ENCODE data around the gene CHSY3.

The CHSY3 gene

DNA sequence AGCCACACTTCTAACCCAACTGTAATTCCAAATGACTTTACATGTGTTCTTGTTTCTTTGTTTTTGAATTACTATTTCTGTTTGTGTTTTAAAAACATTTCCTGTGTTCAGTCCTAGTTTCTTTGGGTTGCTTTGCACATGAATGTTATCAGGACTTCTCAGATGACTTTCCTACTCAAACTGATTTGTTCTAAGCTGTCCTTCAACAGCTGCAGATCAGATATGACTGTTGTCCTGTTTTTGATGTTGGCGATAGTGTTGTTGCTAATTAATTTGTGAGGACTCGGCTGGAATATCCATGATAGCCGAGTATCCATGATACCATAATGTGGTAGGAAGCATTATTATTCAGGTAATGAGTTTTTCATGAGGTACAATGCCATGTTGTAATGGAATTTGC lies 98.6 kb downstream of the CHSY3 start:
- H3K36me3 ChIP-seq (ENCODE audit: control insufficient read depth in 2 of 2, insufficient read depth in 1 of 2, low read length in 2 of 2), result no peaks in the 10 kb centered on the region
- TF ChIP-seq, protein P1, sequence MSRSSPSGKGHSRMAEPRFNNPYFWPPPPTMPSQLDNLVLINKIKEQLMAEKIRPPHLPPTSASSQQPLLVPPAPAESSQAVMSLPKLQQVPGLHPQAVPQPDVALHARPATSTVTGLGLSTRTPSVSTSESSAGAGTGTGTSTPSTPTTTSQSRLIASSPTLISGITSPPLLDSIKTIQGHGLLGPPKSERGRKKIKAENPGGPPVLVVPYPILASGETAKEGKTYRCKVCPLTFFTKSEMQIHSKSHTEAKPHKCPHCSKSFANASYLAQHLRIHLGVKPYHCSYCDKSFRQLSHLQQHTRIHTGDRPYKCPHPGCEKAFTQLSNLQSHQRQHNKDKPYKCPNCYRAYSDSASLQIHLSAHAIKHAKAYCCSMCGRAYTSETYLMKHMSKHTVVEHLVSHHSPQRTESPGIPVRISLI (tag by site-specific recombination; IDR thresholded peaks at IDR 0.05), result no peak
- TF ChIP-seq, protein P2, sequence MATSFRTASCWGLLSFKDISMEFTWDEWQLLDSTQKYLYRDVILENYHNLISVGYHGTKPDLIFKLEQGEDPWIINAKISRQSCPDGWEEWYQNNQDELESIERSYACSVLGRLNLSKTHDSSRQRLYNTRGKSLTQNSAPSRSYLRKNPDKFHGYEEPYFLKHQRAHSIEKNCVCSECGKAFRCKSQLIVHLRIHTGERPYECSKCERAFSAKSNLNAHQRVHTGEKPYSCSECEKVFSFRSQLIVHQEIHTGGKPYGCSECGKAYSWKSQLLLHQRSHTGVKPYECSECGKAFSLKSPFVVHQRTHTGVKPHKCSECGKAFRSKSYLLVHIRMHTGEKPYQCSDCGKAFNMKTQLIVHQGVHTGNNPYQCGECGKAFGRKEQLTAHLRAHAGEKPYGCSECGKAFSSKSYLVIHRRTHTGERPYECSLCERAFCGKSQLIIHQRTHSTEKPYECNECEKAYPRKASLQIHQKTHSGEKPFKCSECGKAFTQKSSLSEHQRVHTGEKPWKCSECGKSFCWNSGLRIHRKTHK (tag by site-specific recombination; IDR thresholded peaks at IDR 0.05), result no peak
- no peak overlapping the region for H3K27ac ChIP-seq (ENCODE audit: extremely low read depth, low read depth, low read length)
- no peak overlapping the region for H3K4me3 ChIP-seq (ENCODE audit: low read depth, low read length)
- H3K9me3 ChIP-seq (ENCODE audit: control insufficient read depth, insufficient read depth, low read depth, low read length), result no peaks in the 10 kb centered on the region
- ChIA-PET POLR2A (no interaction called here), CTCF (interaction anchor here (0.6 kb wide), 1 partner anchor 60 kb away, joined by 3 read pairs; no protein-coding TSS in a partner anchor)
- no peaks in the 10 kb centered on the region for H3K4me1 ChIP-seq (ENCODE audit: control insufficient read depth, insufficient read depth, low read length)

- Histone ChIP-seq H3K36me3 (ENCODE audit: control insufficient read depth in 2 of 2, insufficient read depth in 1 of 2, low read length in 2 of 2) (no peaks in the 10 kb centered on the region), H3K4me3 (ENCODE audit: low read depth, low read length) (no peak overlapping the region), H3K9me3 (ENCODE audit: control insufficient read depth, insufficient read depth, low read depth, low read length) (no peaks in the 10 kb centered on the region), H3K4me1 (ENCODE audit: control insufficient read depth, insufficient read depth, low read length) (no peaks in the 10 kb centered on the region), H3K27ac (ENCODE audit: extremely low read depth, low read depth, low read length) (no peak overlapping the region)
- CTCF ChIA-PET, result no interaction called here
- POLR2A ChIA-PET, result no interaction called here
- no peak for TF ChIP-seq ZBTB44 (tag by site-specific recombination; IDR thresholded peaks at IDR 0.05)
- TF ChIP-seq ZFHX2 (tag by site-specific recombination; conservative IDR thresholded peaks at IDR 0.05), result no peak
- TF ChIP-seq, protein P2 (tag by site-specific recombination; IDR thresholded peaks at IDR 0.05), result no peak
- no peak for TF ChIP-seq ZBTB8A (tag by site-specific recombination; IDR thresholded peaks at IDR 0.05)
- TF ChIP-seq ZFP37 (tag by site-specific recombination; IDR thresholded peaks at IDR 0.05), result no peak
- TF ChIP-seq HOXA7 (CRISPR knock-in tag; IDR thresholded peaks at IDR 0.05; ENCODE audit: borderline replicate concordance), result no peak
- TF ChIP-seq ZNF544 (tag by site-specific recombination; IDR thresholded peaks at IDR 0.05), result no peak
- TF ChIP-seq ZNF202 (tag by site-specific recombination; IDR thresholded peaks at IDR 0.05; ENCODE audit: borderline replicate concordance), result no peak
- TF ChIP-seq ZNF391 (tag by site-specific recombination; IDR thresholded peaks at IDR 0.05; ENCODE audit: borderline replicate concordance, low read depth), result no peak
- TF ChIP-seq OSR2 (tag by site-specific recombination; IDR thresholded peaks at IDR 0.05), result no peak
- no peak for TF ChIP-seq ZNF677 (tag by site-specific recombination; IDR thresholded peaks at IDR 0.05)
- TF ChIP-seq ZNF138 (tag by site-specific recombination; IDR thresholded peaks at IDR 0.05; ENCODE audit: borderline replicate concordance), result no peak
Observed at GRCh38 chr5:130011986-130012385, 107.7 kb downstream of the CHSY3 start.

- Histone ChIP-seq H3K27ac (ENCODE audit: extremely low read depth, low read depth, low read length) (no peak overlapping the region), H3K36me3 (ENCODE audit: control insufficient read depth in 2 of 2, insufficient read depth in 1 of 2, low read length in 2 of 2) (no peaks in the 10 kb centered on the region), H3K4me1 (ENCODE audit: control insufficient read depth, insufficient read depth, low read length) (no peaks in the 10 kb centered on the region), H3K4me3 (ENCODE audit: low read depth, low read length) (no peak overlapping the region), H3K9me3 (ENCODE audit: control insufficient read depth, insufficient read depth, low read depth, low read length) (no peaks in the 10 kb centered on the region)
- ChIA-PET POLR2A (no interaction called here), CTCF (no interaction called here)
- no peak for TF ChIP-seq GLI2 (tag by site-specific recombination; IDR thresholded peaks at IDR 0.05; ENCODE audit: borderline replicate concordance, low read depth)
- TF ChIP-seq, protein P3, sequence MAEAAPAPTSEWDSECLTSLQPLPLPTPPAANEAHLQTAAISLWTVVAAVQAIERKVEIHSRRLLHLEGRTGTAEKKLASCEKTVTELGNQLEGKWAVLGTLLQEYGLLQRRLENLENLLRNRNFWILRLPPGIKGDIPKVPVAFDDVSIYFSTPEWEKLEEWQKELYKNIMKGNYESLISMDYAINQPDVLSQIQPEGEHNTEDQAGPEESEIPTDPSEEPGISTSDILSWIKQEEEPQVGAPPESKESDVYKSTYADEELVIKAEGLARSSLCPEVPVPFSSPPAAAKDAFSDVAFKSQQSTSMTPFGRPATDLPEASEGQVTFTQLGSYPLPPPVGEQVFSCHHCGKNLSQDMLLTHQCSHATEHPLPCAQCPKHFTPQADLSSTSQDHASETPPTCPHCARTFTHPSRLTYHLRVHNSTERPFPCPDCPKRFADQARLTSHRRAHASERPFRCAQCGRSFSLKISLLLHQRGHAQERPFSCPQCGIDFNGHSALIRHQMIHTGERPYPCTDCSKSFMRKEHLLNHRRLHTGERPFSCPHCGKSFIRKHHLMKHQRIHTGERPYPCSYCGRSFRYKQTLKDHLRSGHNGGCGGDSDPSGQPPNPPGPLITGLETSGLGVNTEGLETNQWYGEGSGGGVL (tag by site-specific recombination; IDR thresholded peaks at IDR 0.05), result no peak
- no peak for TF ChIP-seq HOXA7 (CRISPR knock-in tag; IDR thresholded peaks at IDR 0.05; ENCODE audit: borderline replicate concordance)
- TF ChIP-seq, protein P4, sequence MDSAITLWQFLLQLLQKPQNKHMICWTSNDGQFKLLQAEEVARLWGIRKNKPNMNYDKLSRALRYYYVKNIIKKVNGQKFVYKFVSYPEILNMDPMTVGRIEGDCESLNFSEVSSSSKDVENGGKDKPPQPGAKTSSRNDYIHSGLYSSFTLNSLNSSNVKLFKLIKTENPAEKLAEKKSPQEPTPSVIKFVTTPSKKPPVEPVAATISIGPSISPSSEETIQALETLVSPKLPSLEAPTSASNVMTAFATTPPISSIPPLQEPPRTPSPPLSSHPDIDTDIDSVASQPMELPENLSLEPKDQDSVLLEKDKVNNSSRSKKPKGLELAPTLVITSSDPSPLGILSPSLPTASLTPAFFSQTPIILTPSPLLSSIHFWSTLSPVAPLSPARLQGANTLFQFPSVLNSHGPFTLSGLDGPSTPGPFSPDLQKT (IDR thresholded peaks at IDR 0.05; ENCODE audit: borderline replicate concordance, low read depth, low read length), result no peak
- TF ChIP-seq ZNF621 (tag by site-specific recombination; IDR thresholded peaks at IDR 0.05), result no peak
- TF ChIP-seq ZBTB8A (tag by site-specific recombination; IDR thresholded peaks at IDR 0.05), result no peak
- TF ChIP-seq ZFP69B (tag by site-specific recombination; IDR thresholded peaks at IDR 0.05), result no peak
- TF ChIP-seq ZNF555 (tag by site-specific recombination; conservative IDR thresholded peaks at IDR 0.05), result no peak
- no peak for TF ChIP-seq ZNF221 (tag by site-specific recombination; IDR thresholded peaks at IDR 0.05; ENCODE audit: borderline replicate concordance)
- TF ChIP-seq ZNF202 (tag by site-specific recombination; IDR thresholded peaks at IDR 0.05; ENCODE audit: borderline replicate concordance), result no peak
- TF ChIP-seq ZNF394 (tag by site-specific recombination; IDR thresholded peaks at IDR 0.05; ENCODE audit: borderline replicate concordance), result no peak
Observed at GRCh38 chr5:130017173-130017572, 112.9 kb downstream of the CHSY3 start.

Measured in HEK293 (cell line).